ENCODE results near the gene SVIL.

GRCh38 chr10:29555091-29555745, 79.6 kb downstream of the SVIL start:
- TF ChIP-seq ATF3 (IDR thresholded peaks at IDR 0.05) (no peak), EGR1 (IDR thresholded peaks at IDR 0.05; ENCODE audit: low read depth in 2 of 2) (no peak), CTCF (IDR thresholded peaks at IDR 0.05; ENCODE audit: low read depth, low read length, missing input control) (no peak), ZBTB33 (IDR thresholded peaks at IDR 0.05) (no peak), GABPA (IDR thresholded peaks at IDR 0.05 in 1 of 2, conservative IDR thresholded peaks at IDR 0.05 in 1 of 2) (no peak), REST (IDR thresholded peaks at IDR 0.05) (no peak), SP1 (IDR thresholded peaks at IDR 0.05) (no peak), JUND (IDR thresholded peaks at IDR 0.05) (no peak), RAD21 (IDR thresholded peaks at IDR 0.05) (no peak)
- TF ChIP-seq, protein P1, sequence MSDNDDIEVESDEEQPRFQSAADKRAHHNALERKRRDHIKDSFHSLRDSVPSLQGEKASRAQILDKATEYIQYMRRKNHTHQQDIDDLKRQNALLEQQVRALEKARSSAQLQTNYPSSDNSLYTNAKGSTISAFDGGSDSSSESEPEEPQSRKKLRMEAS (IDR thresholded peaks at IDR 0.05): no peak
